Testis (tissue), 2 donors: ENCODE data around the gene KDM5B.

Source experiments
- CTCF ChIP-seq, 3 experiments: fragments of 450-650 bp in 2 of 3; fragments of 200-600 bp in 1 of 3; sonication (generic) in 1 of 3; IDR thresholded peaks; one replicate each; pipeline ENCODE4 v1.5.1; 2016 to 2019; ENCODE audit warnings: antibody characterized with exemption in 3 of 3, mild to moderate bottlenecking in 2 of 3, moderate library complexity in 1 of 3
- POLR2A ChIP-seq: fragments of 450-650 bp; IDR thresholded peaks from one replicate; pipeline ENCODE4 v1.6.1; 2017; ENCODE audit warnings: antibody characterized with exemption, mild to moderate bottlenecking, moderate library complexity

DNA sequence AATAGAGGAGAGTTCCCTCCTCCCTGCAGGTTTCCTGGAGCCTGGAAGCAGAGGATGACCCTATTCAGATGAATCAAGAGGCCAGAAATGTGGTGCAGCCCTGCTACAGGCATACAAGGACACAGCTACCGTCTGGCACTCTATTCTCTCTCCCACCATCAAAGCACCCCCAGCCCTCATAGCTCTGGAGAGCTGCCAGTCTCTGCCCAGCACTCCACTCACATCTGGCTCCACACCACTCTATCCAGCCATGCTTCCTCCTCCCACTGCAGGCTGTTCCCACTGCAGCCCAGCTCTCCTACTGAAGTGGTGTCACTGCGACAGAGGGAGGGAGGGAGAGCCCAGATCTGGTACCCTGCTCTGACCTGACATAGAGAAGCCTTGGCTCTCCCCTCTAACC, 116.4 kb downstream of the KDM5B start:
- TF ChIP-seq POLR2A (no peak), CTCF (IDR thresholded peaks at IDR 0.05) (no peak)
